VCaP (cell line): ENCODE results near the gene GLRX.

Source experiments
- H3K27ac ChIP-seq: fragments of 450-650 bp; 2 replicates; pipeline ENCODE4 v1.5.1; 2017
- TF ChIP-seq, protein P1 (sequence below): fragments of 450-650 bp; conservative IDR thresholded peaks from 2 replicates; pipeline ENCODE4 v1.5.1; 2017; ENCODE audit warnings: mild to moderate bottlenecking, moderate library complexity

GLRX gene

DNA sequence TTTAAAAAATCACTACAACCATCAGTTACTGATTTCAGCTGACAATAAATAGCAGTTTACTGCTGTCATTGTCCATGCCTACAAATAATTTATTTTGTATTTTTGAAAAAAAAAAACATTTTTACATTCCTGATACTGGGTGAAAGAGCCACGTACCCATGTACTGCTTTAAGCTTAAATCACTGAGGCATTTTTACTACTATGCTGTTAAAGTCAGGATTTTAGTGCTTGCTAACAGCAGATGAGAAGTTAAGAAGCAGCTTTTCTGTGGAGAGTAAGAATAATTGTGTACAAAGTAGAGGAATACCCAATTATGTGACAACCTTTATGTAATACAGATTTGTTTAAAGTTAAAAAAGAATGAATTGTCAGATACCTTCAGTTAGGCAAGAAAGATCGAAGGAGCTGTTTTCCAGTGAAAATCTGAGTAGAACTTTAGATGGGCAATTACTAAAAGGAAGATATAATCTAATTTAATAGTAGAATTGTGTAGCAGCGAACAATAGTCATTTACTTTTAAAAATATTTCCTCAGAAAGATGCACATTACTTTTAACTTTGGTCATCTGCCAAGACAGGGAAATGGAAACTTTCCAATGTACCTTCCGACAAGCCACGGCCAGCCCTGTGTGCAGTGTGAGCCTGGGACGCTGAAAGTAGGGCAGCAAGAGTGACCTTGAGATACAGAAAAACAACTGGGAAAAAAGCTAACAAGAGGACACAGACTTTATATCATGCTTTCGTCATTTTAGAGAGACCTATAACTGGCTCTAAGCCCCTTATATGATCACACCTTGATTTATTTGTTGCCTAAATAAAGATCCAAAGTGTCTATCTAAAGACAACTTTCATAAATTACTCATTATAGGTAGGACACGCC, 51.5 kb downstream of the GLRX start:
- peak overlapping the region; percentile 62 for H3K27ac ChIP-seq
- TF ChIP-seq, protein P1, sequence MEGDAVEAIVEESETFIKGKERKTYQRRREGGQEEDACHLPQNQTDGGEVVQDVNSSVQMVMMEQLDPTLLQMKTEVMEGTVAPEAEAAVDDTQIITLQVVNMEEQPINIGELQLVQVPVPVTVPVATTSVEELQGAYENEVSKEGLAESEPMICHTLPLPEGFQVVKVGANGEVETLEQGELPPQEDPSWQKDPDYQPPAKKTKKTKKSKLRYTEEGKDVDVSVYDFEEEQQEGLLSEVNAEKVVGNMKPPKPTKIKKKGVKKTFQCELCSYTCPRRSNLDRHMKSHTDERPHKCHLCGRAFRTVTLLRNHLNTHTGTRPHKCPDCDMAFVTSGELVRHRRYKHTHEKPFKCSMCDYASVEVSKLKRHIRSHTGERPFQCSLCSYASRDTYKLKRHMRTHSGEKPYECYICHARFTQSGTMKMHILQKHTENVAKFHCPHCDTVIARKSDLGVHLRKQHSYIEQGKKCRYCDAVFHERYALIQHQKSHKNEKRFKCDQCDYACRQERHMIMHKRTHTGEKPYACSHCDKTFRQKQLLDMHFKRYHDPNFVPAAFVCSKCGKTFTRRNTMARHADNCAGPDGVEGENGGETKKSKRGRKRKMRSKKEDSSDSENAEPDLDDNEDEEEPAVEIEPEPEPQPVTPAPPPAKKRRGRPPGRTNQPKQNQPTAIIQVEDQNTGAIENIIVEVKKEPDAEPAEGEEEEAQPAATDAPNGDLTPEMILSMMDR, result no peak

GRCh38 chr5:95768731-95769130, 53.8 kb downstream of the GLRX start:
- TF ChIP-seq, protein P1, result no peak
- H3K27ac ChIP-seq, result no peak overlapping the region

DNA sequence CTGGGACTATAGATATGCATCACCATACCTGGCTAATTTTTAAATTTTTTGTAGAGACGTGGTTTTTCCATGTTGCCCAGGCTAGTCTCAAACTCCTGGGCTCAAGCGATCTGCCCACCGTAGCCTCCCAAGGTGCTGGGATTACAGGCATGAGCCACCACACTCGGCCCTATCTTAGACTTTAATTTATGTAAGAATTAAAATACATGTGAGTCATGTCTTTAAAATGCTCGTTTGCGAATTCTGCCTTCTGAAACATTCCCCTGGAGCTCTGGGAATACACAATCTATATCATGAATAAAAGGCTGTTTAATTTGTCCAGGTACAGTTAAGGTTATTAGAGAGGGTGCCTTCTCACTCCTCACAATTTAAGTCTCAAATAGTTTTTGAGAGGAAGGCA, 58.6 kb downstream of the GLRX start:
- TF ChIP-seq, protein P1, result no peak
- H3K27ac ChIP-seq, result peak overlapping the region; percentile 97
